Stimulated activated naive CD8-positive, alpha-beta T cell treated with anti-CD3 and anti-CD28 coated beads, Interleukin-15, Interleukin-2, amounts not matched to agents 100 U/mL and 50 U/mL, for 24 hours (primary cell): ENCODE data around the gene RER1.

ENCODE experiments used
- ATAC-seq: fragments of 150-1000 bp; cut with Tn5 transposase; one replicate; pipeline ENCODE4 v1.10.0; 2021
- DNase-seq: peaks from one replicate; pipeline ENCODE4 v3.0.0; 2021

RER1 gene

GRCh38 chr1:2446861-2447260, 55.2 kb downstream of the RER1 start:
- ATAC-seq (no peak), DNase-seq (no peak)

GRCh38 chr1:2447276-2448097, 55.8 kb downstream of the RER1 start:
- no peak for ATAC-seq
- DNase-seq, result no peak

GRCh38 chr1:2448098-2448445, 56.4 kb downstream of the RER1 start:
- ATAC-seq (no peak), DNase-seq (no peak)

GRCh38 chr1:2449636-2450454, 58.2 kb downstream of the RER1 start:
- ATAC-seq (no peak), DNase-seq (no peak)

GRCh38 chr1:2451741-2452140, 60.1 kb downstream of the RER1 start:
- ATAC-seq (no peak), DNase-seq (no peak)

- ATAC-seq (no peak), DNase-seq (no peak)
Measured at GRCh38 chr1:2452201-2452931, 60.7 kb downstream of the RER1 start.

- ATAC-seq, result no peak
- DNase-seq, result no peak
Measured at GRCh38 chr1:2452932-2453315, 61.3 kb downstream of the RER1 start.

GRCh38 chr1:2454227-2454626, 62.6 kb downstream of the RER1 start:
- DNase-seq, result no peak
- no peak for ATAC-seq
